Left lung (tissue), 10 donors: ENCODE measurements around the gene MUSTN1. TPM values are rescaled to one million over a fixed set of nuclear protein-coding genes. Genes with fewer than 3 reads are reported as not detected.

Experiments
- ATAC-seq: fragments of 200-7000 bp; cut with Tn5 transposase; one replicate; pipeline ENCODE4 v1.9.1; 2020; ENCODE audit warnings: moderate library complexity
- DNase-seq, 4 donors: peaks; one replicate each; pipeline ENCODE4 v3.0.0-alpha.2; 2013 to 2020
- H3K27ac ChIP-seq, 2 donors: fragments of 200-600 bp; sonication (generic) in 1 of 2; one replicate each; pipeline versions ENCODE4 v1.5.0 to v1.8.0; 2020 to 2021
- H3K27me3 ChIP-seq, 2 donors: fragments of 200-600 bp; sonication (generic) in 1 of 2; one replicate each; pipeline versions ENCODE4 v1.5.0 to v1.8.0; 2020 to 2021
- H3K36me3 ChIP-seq, 2 donors: fragments of 200-600 bp; sonication (generic) in 1 of 2; one replicate each; pipeline versions ENCODE4 v1.5.0 to v1.8.0; 2020 to 2021
- H3K4me1 ChIP-seq, 2 donors: fragments of 200-600 bp; one replicate each; pipeline ENCODE4 v1.8.0; 2021
- H3K4me3 ChIP-seq, 2 donors: fragments of 200-600 bp; sonication (generic) in 1 of 2; one replicate each; pipeline versions ENCODE4 v1.5.0 to v1.8.0; 2020 to 2021; ENCODE audit warnings: mild to moderate bottlenecking in 1 of 2
- H3K9me3 ChIP-seq, 2 donors: fragments of 200-600 bp; sonication (generic) in 1 of 2; one replicate each; pipeline versions ENCODE4 v1.5.0 to v1.8.0; 2020 to 2021
- CTCF ChIP-seq, 2 donors: fragments of 200-600 bp; sonication (generic) in 1 of 2; IDR thresholded peaks; one replicate each; pipeline versions ENCODE4 v1.5.0 to v1.8.0; 2021; ENCODE audit warnings: antibody characterized with exemption in 2 of 2
- intact Hi-C, 2 donors: fragments of 100-400 bp; cut with DNase I; formaldehyde crosslinking; loops; one replicate each; pipeline versions ENCODE4 v1.11.2 to v1.14.2; 2022
- polyA plus RNA-seq, 6 donors: library from polyadenylated mRNA; unstranded; fragments of 120-200 nt; gene quantifications; one replicate each; pipeline ENCODE4 v1.2.1, GENCODE V29; 2013; ENCODE audit not compliant: insufficient read length in 6 of 6
- total RNA-seq, 2 donors: library from RNA; stranded (reverse); fragmentation: NEBNext Ultra II Directional; extraction: Animal tissue kit (Norgen Biotek cat#: 25700); gene quantifications; one replicate each; pipeline ENCODE4 v1.2.1, GENCODE V29; 2021
- donor health status: DM: no; HTN: yes; CAD: no.
- donor health status: DM: no; HTN: no; CAD: no.

Gene MUSTN1
- total and polyA plus RNA-seq, 8 donors = 0.34 to 7.5 (median 1.1) TPM; not detected in 1

- H3K27me3 ChIP-seq = no peaks in the 10 kb centered on the region
- DNase-seq (no peak), ATAC-seq (no peak)
- no peak overlapping the region for H3K4me3 ChIP-seq
- no peaks in the 10 kb centered on the region for H3K9me3 ChIP-seq
- TF ChIP-seq CTCF (IDR thresholded peaks at IDR 0.05) = no peak
- intact Hi-C loops = loop anchor here in 1 of 2 donors (10.0 kb wide), 1 partner anchor 225 kb away; no protein-coding TSS in a partner anchor
- no peak overlapping the region for H3K27ac ChIP-seq
- peaks cover 0 to 56% of the 10 kb centered on the region in 2 donors for H3K36me3 ChIP-seq
- peaks cover 10 to 20% of the 10 kb centered on the region in 2 donors for H3K4me1 ChIP-seq
Measured at GRCh38 chr3:52849656-52850055, 14.8 kb upstream of the MUSTN1 start.

- Histone ChIP-seq H3K36me3 (peaks cover 0 to 54% of the 10 kb centered on the region in 2 donors), H3K27me3 (no peaks in the 10 kb centered on the region)
Measured at GRCh38 chr3:52848617-52849016, 13.8 kb upstream of the MUSTN1 start.

GRCh38 chr3:52847726-52848125 lies 12.9 kb upstream of the MUSTN1 start:
- H3K36me3 ChIP-seq = peaks cover 0 to 53% of the 10 kb centered on the region in 2 donors
- DNase-seq = no peak
- no peaks in the 10 kb centered on the region for H3K27me3 ChIP-seq
- H3K4me3 ChIP-seq = no peak overlapping the region
- no peak for ATAC-seq
- no peak for TF ChIP-seq CTCF (IDR thresholded peaks at IDR 0.05)
- no peaks in the 10 kb centered on the region for H3K9me3 ChIP-seq
- peaks cover 10 to 39% of the 10 kb centered on the region in 2 donors for H3K4me1 ChIP-seq
- intact Hi-C loops = loop anchor here in 1 of 2 donors (10.0 kb wide), 1 partner anchor 227 kb away; no protein-coding TSS in a partner anchor
- H3K27ac ChIP-seq = no peak overlapping the region

More at GRCh38 chr3:52848617-52849016, 13.8 kb upstream of the MUSTN1 start:
- peaks cover 10 to 30% of the 10 kb centered on the region in 2 donors for H3K4me1 ChIP-seq
- intact Hi-C loops = loop anchor here in 1 of 2 donors (10.0 kb wide), 1 partner anchor 226 kb away; no protein-coding TSS in a partner anchor
- no peak overlapping the region for H3K27ac ChIP-seq
- H3K4me3 ChIP-seq = no peak overlapping the region
- no peak for TF ChIP-seq CTCF (IDR thresholded peaks at IDR 0.05)
- no peak for DNase-seq
- H3K9me3 ChIP-seq = no peaks in the 10 kb centered on the region
- ATAC-seq = peak; percentile 7

- Histone ChIP-seq H3K9me3 (no peaks in the 10 kb centered on the region), H3K4me1 (peaks cover 10 to 37% of the 10 kb centered on the region in 2 donors), H3K27me3 (no peaks in the 10 kb centered on the region), H3K36me3 (peaks cover 0 to 48% of the 10 kb centered on the region in 2 donors), H3K4me3 (no peak overlapping the region), H3K27ac (no peak overlapping the region)
- DNase-seq (no peak), ATAC-seq (no peak)
- no peak for TF ChIP-seq CTCF (IDR thresholded peaks at IDR 0.05)
- intact Hi-C loops = loop anchor here in 1 of 2 donors (10.0 kb wide), 1 partner anchor 228 kb away; no protein-coding TSS in a partner anchor
Measured at GRCh38 chr3:52847241-52847640, 12.4 kb upstream of the MUSTN1 start.

- H3K36me3 ChIP-seq = peaks cover 0 to 47% of the 10 kb centered on the region in 2 donors
- no peaks in the 10 kb centered on the region for H3K9me3 ChIP-seq
- peaks cover 10 to 37% of the 10 kb centered on the region in 2 donors for H3K4me1 ChIP-seq
- no peak overlapping the region for H3K4me3 ChIP-seq
- DNase-seq (no peak), ATAC-seq (no peak)
- TF ChIP-seq CTCF (IDR thresholded peaks at IDR 0.05) = no peak
- H3K27ac ChIP-seq = no peak overlapping the region
- no peaks in the 10 kb centered on the region for H3K27me3 ChIP-seq
- intact Hi-C loops = loop anchor here in 1 of 2 donors (10.0 kb wide), 1 partner anchor 228 kb away; no protein-coding TSS in a partner anchor
Measured at GRCh38 chr3:52846432-52846965, 11.7 kb upstream of the MUSTN1 start.
